GM13976 (cell line): ENCODE results near the gene QRFP.

ENCODE experiments used
- DNase-seq: peaks from one replicate; pipeline ENCODE4 v3.0.0; 2012; ENCODE audit warnings: low spot score
- CTCF ChIP-seq: IDR thresholded peaks from 2 replicates; pipeline ENCODE4 v1.5.1; 2012; ENCODE audit warnings: borderline replicate concordance, mild to moderate bottlenecking; ENCODE audit not compliant: insufficient read depth; ENCODE audit errors: extremely low read depth, missing control alignments, control extremely low read depth
- in situ Hi-C: fragments of 300-500 bp; cut with MboI; formaldehyde crosslinking; loops from one replicate; pipeline ENCODE4 v1.12.0; 2022; ENCODE audit warnings: low sequenced_read_pairs, mixed read lengths, inconsistent platforms; ENCODE audit not compliant: unreplicated experiment

Gene QRFP

GRCh38 chr9:130888146-130888885, 8.3 kb downstream of the QRFP start:
- DNase-seq: no peak

GRCh38 chr9:130887494-130888144, 9.0 kb downstream of the QRFP start:
- in situ Hi-C loops: no loop called here
- TF ChIP-seq CTCF: no peak
- no peak for DNase-seq

More at GRCh38 chr9:130888146-130888885, 8.3 kb downstream of the QRFP start:
- in situ Hi-C loops: no loop called here
- no peak for TF ChIP-seq CTCF

GRCh38 chr9:130886981-130887380, 9.6 kb downstream of the QRFP start:
- in situ Hi-C loops: no loop called here
- DNase-seq: no peak
- no peak for TF ChIP-seq CTCF

GRCh38 chr9:130885484-130886375, 10.9 kb downstream of the QRFP start:
- in situ Hi-C loops: no loop called here
- no peak for TF ChIP-seq CTCF

GRCh38 chr9:130884542-130885483, 11.8 kb downstream of the QRFP start:
- DNase-seq: no peak
- TF ChIP-seq CTCF: no peak
- in situ Hi-C loops: no loop called here

More at GRCh38 chr9:130885484-130886375, 10.9 kb downstream of the QRFP start:
- no peak for DNase-seq
